Measurements from ENCODE around the gene ETS2. TPM values are rescaled to one million over a fixed set of nuclear protein-coding genes. Genes with fewer than 3 reads are reported as not detected.

Gene ETS2
- total RNA-seq, 1 donor from 2014 or later: 13.6 TPM

DNA sequence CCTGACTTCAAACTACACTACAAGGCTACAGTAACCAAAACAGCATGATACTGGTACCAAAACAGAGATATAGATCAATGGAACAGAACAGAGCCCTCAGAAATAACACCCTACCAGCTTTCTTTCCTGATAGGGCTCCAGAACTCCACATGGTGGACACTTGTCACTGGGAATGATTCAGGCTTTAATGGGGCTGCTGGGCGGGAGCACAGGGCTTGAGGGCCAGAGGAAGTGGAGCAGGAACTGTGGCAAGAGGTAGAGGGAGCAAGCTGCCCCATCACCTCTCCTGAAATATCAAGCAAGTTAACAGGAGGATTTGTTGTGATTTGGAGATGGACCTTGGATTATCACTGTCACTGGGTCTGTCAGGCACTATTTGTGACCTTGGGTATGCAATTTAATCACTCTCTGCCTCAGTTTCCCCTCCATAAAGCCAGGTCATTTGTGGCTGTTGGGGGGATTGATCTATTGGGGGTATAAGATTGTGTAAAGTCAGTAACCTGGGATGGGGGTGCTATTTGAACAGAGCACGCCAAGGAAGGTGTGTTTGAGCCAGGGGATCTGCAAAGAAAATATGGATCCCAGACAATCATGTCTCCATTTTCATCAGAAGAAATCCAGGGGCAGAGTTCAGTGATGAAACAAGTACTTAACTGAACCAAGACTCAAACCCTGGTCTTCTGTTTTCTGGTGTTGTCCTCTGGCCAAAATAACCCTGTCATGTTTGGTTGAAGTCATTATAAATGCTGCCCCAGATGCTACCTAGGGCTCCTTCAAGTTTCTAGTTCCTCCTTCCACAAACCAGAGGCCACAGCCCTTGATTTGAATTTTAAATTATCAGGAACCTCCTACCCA is 25.2 kb downstream of the ETS2 start:
- Mint-ChIP-seq H3K36me3 (ENCODE audit: low read depth) (peaks cover 7% of the 10 kb centered on the region), H3K9me3 (ENCODE audit: low read depth) (no peaks in the 10 kb centered on the region), H3K27me3 (ENCODE audit: low read depth) (no peaks in the 10 kb centered on the region), H3K4me3 (ENCODE audit: unreplicated experiment) (no peak overlapping the region), H3K4me1 (ENCODE audit: low read depth) (peaks cover 13% of the 10 kb centered on the region), H3K27ac (ENCODE audit: unreplicated experiment) (peak overlapping the region; percentile 34)
- DNase-seq (ENCODE audit: low spot score): no peak
- TF ChIP-seq, protein P1, sequence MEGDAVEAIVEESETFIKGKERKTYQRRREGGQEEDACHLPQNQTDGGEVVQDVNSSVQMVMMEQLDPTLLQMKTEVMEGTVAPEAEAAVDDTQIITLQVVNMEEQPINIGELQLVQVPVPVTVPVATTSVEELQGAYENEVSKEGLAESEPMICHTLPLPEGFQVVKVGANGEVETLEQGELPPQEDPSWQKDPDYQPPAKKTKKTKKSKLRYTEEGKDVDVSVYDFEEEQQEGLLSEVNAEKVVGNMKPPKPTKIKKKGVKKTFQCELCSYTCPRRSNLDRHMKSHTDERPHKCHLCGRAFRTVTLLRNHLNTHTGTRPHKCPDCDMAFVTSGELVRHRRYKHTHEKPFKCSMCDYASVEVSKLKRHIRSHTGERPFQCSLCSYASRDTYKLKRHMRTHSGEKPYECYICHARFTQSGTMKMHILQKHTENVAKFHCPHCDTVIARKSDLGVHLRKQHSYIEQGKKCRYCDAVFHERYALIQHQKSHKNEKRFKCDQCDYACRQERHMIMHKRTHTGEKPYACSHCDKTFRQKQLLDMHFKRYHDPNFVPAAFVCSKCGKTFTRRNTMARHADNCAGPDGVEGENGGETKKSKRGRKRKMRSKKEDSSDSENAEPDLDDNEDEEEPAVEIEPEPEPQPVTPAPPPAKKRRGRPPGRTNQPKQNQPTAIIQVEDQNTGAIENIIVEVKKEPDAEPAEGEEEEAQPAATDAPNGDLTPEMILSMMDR (IDR thresholded peaks at IDR 0.05): no peak

DNA sequence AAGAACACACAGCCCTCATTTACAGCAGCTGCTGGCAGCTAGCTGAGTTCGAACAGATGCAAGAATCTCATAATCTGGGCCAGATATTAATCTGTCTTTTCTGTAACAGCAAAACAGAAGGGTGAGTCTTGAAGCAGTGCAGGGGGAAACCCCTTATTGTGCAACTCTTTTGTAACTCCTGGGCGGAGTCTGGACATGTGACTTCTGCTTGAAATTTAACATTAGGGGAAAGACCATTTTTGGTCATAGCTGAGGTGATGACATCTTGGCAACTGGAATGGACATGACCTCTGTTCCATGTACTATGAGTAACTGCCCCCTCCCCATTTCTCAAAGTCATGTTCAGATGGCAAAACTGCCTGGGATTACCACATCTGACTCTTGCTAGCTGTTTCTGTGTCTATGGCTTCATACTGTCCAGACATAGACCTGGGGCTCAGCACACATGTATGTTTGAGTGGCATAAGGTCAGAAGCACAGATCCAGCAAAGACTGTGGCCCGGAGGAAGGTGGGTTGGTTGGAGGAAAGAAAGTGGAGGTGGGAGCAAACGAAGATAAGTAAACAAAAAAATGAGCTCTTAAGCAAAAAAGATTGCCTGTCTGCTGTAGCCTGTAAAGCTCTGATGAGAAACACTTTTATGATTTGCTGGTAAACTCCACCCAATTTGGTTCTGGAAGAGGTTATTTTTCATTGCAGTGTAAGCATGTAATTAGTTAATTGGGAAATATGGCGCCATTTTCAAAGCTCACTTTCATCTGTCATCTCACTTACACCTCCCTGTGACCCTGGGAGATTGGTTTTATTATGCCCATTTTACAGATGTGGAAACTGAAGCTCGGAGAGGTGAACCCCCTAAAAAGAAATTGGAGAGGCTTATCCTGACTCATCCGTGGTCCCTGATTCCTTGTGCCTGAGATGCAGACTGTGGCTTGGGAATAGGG is 26.1 kb downstream of the ETS2 start:
- Mint-ChIP-seq H3K36me3 (ENCODE audit: low read depth) (peaks cover 4% of the 10 kb centered on the region), H3K27ac (ENCODE audit: unreplicated experiment) (peak overlapping the region; percentile 34), H3K4me3 (ENCODE audit: unreplicated experiment) (no peak overlapping the region), H3K4me1 (ENCODE audit: low read depth) (peaks cover 13% of the 10 kb centered on the region), H3K27me3 (ENCODE audit: low read depth) (no peaks in the 10 kb centered on the region), H3K9me3 (ENCODE audit: low read depth) (no peaks in the 10 kb centered on the region)
- DNase-seq (ENCODE audit: low spot score): no peak
- TF ChIP-seq, protein P1 (IDR thresholded peaks at IDR 0.05): no peak

DNA sequence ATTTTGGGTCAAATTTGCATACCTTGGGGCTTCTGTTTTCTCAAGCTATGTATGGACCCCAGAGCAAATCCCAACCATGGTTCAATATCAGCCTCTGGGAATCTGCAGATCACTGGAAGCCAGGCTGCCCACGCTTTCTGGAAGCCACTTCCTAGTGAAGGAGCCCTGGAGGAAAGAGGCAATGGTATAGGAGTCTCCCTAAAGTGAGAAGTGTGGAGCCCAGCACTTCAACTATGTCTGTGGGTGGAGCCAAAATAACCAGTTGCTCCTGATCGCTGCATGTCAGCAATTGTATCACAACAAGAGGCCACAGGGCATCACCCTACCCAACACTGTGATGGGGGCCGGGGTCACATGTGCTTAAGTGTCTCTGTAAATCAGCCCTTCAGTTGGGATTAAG is 26.9 kb downstream of the ETS2 start:
- DNase-seq (ENCODE audit: low spot score): no peak
- peaks cover 1% of the 10 kb centered on the region for H3K36me3 Mint-ChIP-seq (ENCODE audit: low read depth)
- no peak overlapping the region for H3K4me3 Mint-ChIP-seq (ENCODE audit: unreplicated experiment)
- H3K4me1 Mint-ChIP-seq (ENCODE audit: low read depth): peaks cover 13% of the 10 kb centered on the region
- no peaks in the 10 kb centered on the region for H3K9me3 Mint-ChIP-seq (ENCODE audit: low read depth)
- no peaks in the 10 kb centered on the region for H3K27me3 Mint-ChIP-seq (ENCODE audit: low read depth)
- TF ChIP-seq, protein P1 (IDR thresholded peaks at IDR 0.05): no peak
- no peak overlapping the region for H3K27ac Mint-ChIP-seq (ENCODE audit: unreplicated experiment)

DNA sequence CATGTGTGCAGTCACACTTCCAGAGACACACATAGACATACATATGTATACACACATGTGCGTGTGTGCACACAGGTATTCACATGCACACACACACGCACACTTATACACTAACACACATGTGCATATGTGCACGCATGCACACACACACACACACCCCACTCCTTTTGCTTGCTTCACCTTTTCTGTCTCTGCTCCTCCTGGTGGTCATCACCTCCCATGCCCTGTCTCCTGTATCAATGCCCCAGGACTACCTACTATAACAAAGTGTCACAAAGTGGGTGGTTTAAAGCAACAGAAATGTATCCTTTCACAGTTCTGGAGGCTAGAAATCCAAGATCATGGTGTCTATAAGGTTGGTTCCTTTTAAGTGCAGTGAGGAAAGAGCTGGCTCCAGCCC is 27.4 kb downstream of the ETS2 start:
- Mint-ChIP-seq H3K9me3 (ENCODE audit: low read depth) (no peaks in the 10 kb centered on the region), H3K4me3 (ENCODE audit: unreplicated experiment) (no peak overlapping the region), H3K27ac (ENCODE audit: unreplicated experiment) (no peak overlapping the region), H3K36me3 (ENCODE audit: low read depth) (peaks cover 1% of the 10 kb centered on the region), H3K4me1 (ENCODE audit: low read depth) (peaks cover 18% of the 10 kb centered on the region), H3K27me3 (ENCODE audit: low read depth) (no peaks in the 10 kb centered on the region)
- DNase-seq (ENCODE audit: low spot score): no peak
- TF ChIP-seq, protein P1 (IDR thresholded peaks at IDR 0.05): peak; percentile 27

DNA sequence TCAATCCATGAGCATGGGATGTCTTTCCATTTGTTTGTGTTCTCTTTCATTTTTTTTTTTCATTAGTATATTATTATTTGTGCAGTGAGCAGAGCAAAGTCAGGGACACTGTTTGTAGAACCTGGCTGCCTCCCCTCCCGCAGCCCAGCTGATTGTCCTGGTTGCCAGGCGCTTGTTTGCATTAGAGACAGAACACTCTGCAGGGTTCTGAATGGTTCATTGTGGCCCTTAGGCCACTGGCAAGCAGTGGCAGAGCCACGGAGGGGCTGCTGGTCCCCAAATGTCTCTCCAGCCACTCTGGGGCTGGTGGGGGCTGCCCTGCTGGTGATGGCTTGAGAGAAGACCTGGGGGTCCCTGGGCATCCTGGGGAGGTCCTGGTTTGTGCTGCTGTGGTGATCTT is 29.0 kb downstream of the ETS2 start:
- TF ChIP-seq, protein P1 (IDR thresholded peaks at IDR 0.05): no peak
- Mint-ChIP-seq H3K27ac (ENCODE audit: unreplicated experiment) (no peak overlapping the region), H3K9me3 (ENCODE audit: low read depth) (no peaks in the 10 kb centered on the region), H3K36me3 (ENCODE audit: low read depth) (peaks cover 1% of the 10 kb centered on the region), H3K4me1 (ENCODE audit: low read depth) (peaks cover 34% of the 10 kb centered on the region), H3K4me3 (ENCODE audit: unreplicated experiment) (no peak overlapping the region), H3K27me3 (ENCODE audit: low read depth) (no peaks in the 10 kb centered on the region)
- no peak for DNase-seq (ENCODE audit: low spot score)

Data from chondrocyte (in vitro differentiated cells).